CD4-positive, alpha-beta T cell treated with Interleukin-4 for 4 hours (primary cell): ENCODE data around the gene MIA2.
A peak's percentile ranks its signal among the peaks of the same experiment; 100 is the strongest.
"Not testable (repeated sequence)": the region's sequence is repeated elsewhere in the genome, so short reads cannot be mapped to it uniquely, and the experiment has no call there.

Experiments used
- DNase-seq: peaks from one replicate; pipeline ENCODE4 v3.0.0-alpha.2; 2020

The MIA2 gene

GRCh38 chr14:39351708-39352107, 118.0 kb downstream of the MIA2 start:
- DNase-seq: no peak

GRCh38 chr14:39359069-39359468, 125.4 kb downstream of the MIA2 start:
- not testable (repeated sequence) for DNase-seq

- DNase-seq: no peak
Measured at GRCh38 chr14:39360316-39360715, 126.6 kb downstream of the MIA2 start.

- not testable (repeated sequence) for DNase-seq
Measured at GRCh38 chr14:39361556-39361955, 127.8 kb downstream of the MIA2 start.

GRCh38 chr14:39364509-39364908, 130.8 kb downstream of the MIA2 start:
- DNase-seq: no peak

GRCh38 chr14:39365354-39365753, 131.6 kb downstream of the MIA2 start:
- no peak for DNase-seq

- DNase-seq: no peak
Measured at GRCh38 chr14:39366460-39367386, 133.0 kb downstream of the MIA2 start.

GRCh38 chr14:39367387-39367751, 133.7 kb downstream of the MIA2 start:
- DNase-seq: no peak

GRCh38 chr14:39368261-39368959, 134.7 kb downstream of the MIA2 start:
- DNase-seq: no peak

- no peak for DNase-seq
Measured at GRCh38 chr14:39369029-39369428, 135.3 kb downstream of the MIA2 start.

GRCh38 chr14:39370415-39370814, 136.7 kb downstream of the MIA2 start:
- no peak for DNase-seq

- no peak for DNase-seq
Measured at GRCh38 chr14:39372656-39373055, 138.9 kb downstream of the MIA2 start.

GRCh38 chr14:39374851-39375250, 141.1 kb downstream of the MIA2 start:
- no peak for DNase-seq

GRCh38 chr14:39376667-39377403, 143.1 kb downstream of the MIA2 start:
- no peak for DNase-seq

- no peak for DNase-seq
Measured at GRCh38 chr14:39381366-39381765, 147.7 kb downstream of the MIA2 start.

GRCh38 chr14:39382463-39382862, 148.7 kb downstream of the MIA2 start:
- no peak for DNase-seq

GRCh38 chr14:39383026-39383660, 149.4 kb downstream of the MIA2 start:
- DNase-seq: peak; percentile 34

GRCh38 chr14:39383741-39384140, 150.0 kb downstream of the MIA2 start:
- no peak for DNase-seq

GRCh38 chr14:39384177-39384576, 150.5 kb downstream of the MIA2 start:
- DNase-seq: no peak

- DNase-seq: no peak
Measured at GRCh38 chr14:39393289-39393688, 159.6 kb downstream of the MIA2 start.

GRCh38 chr14:39395555-39396254, 162.0 kb downstream of the MIA2 start:
- no peak for DNase-seq

GRCh38 chr14:39396448-39396847, 162.7 kb downstream of the MIA2 start:
- no peak for DNase-seq
